Endodermal cell (in vitro differentiated cells): ENCODE results near the gene PPFIBP2. TPM values are rescaled to one million over a fixed set of nuclear protein-coding genes. Genes with fewer than 3 reads are reported as not detected.

Experiments used
- DNase-seq: peaks from one replicate; pipeline ENCODE4 v3.0.0-alpha.2; 2017
- H3K27ac ChIP-seq: 2 replicates; pipeline ENCODE4 v1.5.1; 2013; ENCODE audit warnings: mild to moderate bottlenecking, low read depth, low read length, moderate library complexity
- H3K27me3 ChIP-seq: 2 replicates; pipeline ENCODE4 v1.6.1; 2013; ENCODE audit warnings: mild to moderate bottlenecking, low read length, moderate library complexity; ENCODE audit not compliant: insufficient read depth, control insufficient read depth, poor library complexity, severe bottlenecking
- H3K36me3 ChIP-seq: 2 replicates; pipeline ENCODE4 v1.7.0; 2013; ENCODE audit warnings: mild to moderate bottlenecking, low read length, moderate library complexity; ENCODE audit not compliant: control insufficient read depth, insufficient read depth
- H3K4me1 ChIP-seq: one replicate; pipeline ENCODE4 v1.7.0; 2013; ENCODE audit warnings: low read length; ENCODE audit not compliant: control insufficient read depth, insufficient read depth
- H3K4me3 ChIP-seq: 2 replicates; pipeline ENCODE4 v1.5.1; 2013; ENCODE audit warnings: mild to moderate bottlenecking, low read length, moderate library complexity
- H3K9ac ChIP-seq: 2 replicates; pipeline ENCODE4 v1.6.1; 2013; ENCODE audit warnings: mild to moderate bottlenecking, low read length, moderate library complexity; ENCODE audit not compliant: poor library complexity, severe bottlenecking; ENCODE audit errors: extremely low read depth
- H3K9me3 ChIP-seq: 2 replicates; pipeline ENCODE4 v1.6.1; 2013; ENCODE audit warnings: mild to moderate bottlenecking, low read length, moderate library complexity; ENCODE audit not compliant: control insufficient read depth
- H3K27ac Mint-ChIP-seq: 2 replicates; pipeline ENCODE4 v1.8.0; 2020; ENCODE audit warnings: mixed read lengths
- H3K27me3 Mint-ChIP-seq: 2 replicates; pipeline ENCODE4 v1.8.0; 2021; ENCODE audit warnings: mild to moderate bottlenecking, mixed read lengths; ENCODE audit not compliant: insufficient read depth
- H3K36me3 Mint-ChIP-seq: 2 replicates; pipeline ENCODE4 v1.8.0; 2020; ENCODE audit warnings: low read depth, mixed read lengths
- H3K4me1 Mint-ChIP-seq: 2 replicates; pipeline ENCODE4 v1.8.0; 2020; ENCODE audit warnings: mixed read lengths
- H3K4me3 Mint-ChIP-seq: 2 replicates; pipeline ENCODE4 v1.8.0; 2020; ENCODE audit warnings: mild to moderate bottlenecking, moderate library complexity, mixed read lengths
- H3K9me3 Mint-ChIP-seq: 2 replicates; pipeline ENCODE4 v1.8.0; 2020; ENCODE audit warnings: mild to moderate bottlenecking, mixed read lengths
- WGBS, 2 experiments: methylation state at CpG; one replicate each; pipeline versions ENCODE4 v1.1.5 to v1.1.7; 2013; ENCODE audit warnings: missing lambda C conversion rate in 2 of 2, mixed read lengths in 1 of 2; ENCODE audit not compliant: insufficient coverage in 1 of 2, insufficient read length in 1 of 2; 5-methylcytosine and 5-hydroxymethylcytosine counted together
- total RNA-seq, 2 donors: library from RNA; stranded (reverse); fragmentation: NEBNext Ultra II Directional in 1 of 2; extraction: Animal tissue kit (Norgen Biotek cat#: 25700) in 1 of 2; gene quantifications; 2 replicates in 1 of 2; 3 replicates in 1 of 2; pipeline ENCODE4 v1.2.1, GENCODE V29; 2021
- TF ChIP-seq, protein P1 (sequence below): fragments of 200-600 bp; sonication (generic); conservative IDR thresholded peaks from 2 replicates; pipeline ENCODE4 v1.5.0; 2021; ENCODE audit warnings: antibody characterized with exemption, mild to moderate bottlenecking

The PPFIBP2 gene
- total RNA-seq, 2 donors from 2014 or later, result 149 to 195 TPM

DNA sequence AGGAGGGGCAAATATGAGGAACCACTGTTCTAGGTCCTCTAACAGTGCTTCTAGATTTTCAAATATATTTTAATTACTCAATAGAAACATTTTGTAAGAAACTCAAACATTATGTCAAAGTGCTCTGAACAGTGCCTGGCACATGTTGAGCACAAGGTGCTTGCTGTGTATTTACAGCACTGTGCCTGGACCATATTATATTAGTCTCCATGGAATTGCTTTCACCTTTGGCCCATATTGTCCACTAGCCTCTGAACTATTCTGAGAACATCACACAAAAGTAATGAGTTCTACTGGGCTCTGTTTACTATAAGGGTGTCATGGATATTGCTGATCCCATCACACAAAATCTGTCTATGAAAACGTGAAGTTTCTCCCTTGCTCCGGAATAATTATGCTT is 76.7 kb downstream of the PPFIBP2 start:
- H3K4me3 ChIP-seq, result no peak overlapping the region
- H3K27ac Mint-ChIP-seq, result no peak overlapping the region
- TF ChIP-seq, protein P1, sequence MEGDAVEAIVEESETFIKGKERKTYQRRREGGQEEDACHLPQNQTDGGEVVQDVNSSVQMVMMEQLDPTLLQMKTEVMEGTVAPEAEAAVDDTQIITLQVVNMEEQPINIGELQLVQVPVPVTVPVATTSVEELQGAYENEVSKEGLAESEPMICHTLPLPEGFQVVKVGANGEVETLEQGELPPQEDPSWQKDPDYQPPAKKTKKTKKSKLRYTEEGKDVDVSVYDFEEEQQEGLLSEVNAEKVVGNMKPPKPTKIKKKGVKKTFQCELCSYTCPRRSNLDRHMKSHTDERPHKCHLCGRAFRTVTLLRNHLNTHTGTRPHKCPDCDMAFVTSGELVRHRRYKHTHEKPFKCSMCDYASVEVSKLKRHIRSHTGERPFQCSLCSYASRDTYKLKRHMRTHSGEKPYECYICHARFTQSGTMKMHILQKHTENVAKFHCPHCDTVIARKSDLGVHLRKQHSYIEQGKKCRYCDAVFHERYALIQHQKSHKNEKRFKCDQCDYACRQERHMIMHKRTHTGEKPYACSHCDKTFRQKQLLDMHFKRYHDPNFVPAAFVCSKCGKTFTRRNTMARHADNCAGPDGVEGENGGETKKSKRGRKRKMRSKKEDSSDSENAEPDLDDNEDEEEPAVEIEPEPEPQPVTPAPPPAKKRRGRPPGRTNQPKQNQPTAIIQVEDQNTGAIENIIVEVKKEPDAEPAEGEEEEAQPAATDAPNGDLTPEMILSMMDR, result no peak
- no peak overlapping the region for H3K27ac ChIP-seq
- H3K36me3 ChIP-seq, result peaks cover 12% of the 10 kb centered on the region
- H3K9ac ChIP-seq, result no peak overlapping the region
- H3K9me3 ChIP-seq, result no peaks in the 10 kb centered on the region
- peaks cover 2% of the 10 kb centered on the region for H3K4me1 ChIP-seq
- H3K9me3 Mint-ChIP-seq, result no peaks in the 10 kb centered on the region
- H3K36me3 Mint-ChIP-seq, result peaks cover 7% of the 10 kb centered on the region
- no peaks in the 10 kb centered on the region for H3K27me3 Mint-ChIP-seq
- no peaks in the 10 kb centered on the region for H3K27me3 ChIP-seq
- DNase-seq, result no peak
- H3K4me1 Mint-ChIP-seq, result peaks cover 14% of the 10 kb centered on the region
- no peak overlapping the region for H3K4me3 Mint-ChIP-seq
- WGBS, 2 experiments, result 91 to 94% methylated on average over 2 of the region's 2 CpGs

DNA sequence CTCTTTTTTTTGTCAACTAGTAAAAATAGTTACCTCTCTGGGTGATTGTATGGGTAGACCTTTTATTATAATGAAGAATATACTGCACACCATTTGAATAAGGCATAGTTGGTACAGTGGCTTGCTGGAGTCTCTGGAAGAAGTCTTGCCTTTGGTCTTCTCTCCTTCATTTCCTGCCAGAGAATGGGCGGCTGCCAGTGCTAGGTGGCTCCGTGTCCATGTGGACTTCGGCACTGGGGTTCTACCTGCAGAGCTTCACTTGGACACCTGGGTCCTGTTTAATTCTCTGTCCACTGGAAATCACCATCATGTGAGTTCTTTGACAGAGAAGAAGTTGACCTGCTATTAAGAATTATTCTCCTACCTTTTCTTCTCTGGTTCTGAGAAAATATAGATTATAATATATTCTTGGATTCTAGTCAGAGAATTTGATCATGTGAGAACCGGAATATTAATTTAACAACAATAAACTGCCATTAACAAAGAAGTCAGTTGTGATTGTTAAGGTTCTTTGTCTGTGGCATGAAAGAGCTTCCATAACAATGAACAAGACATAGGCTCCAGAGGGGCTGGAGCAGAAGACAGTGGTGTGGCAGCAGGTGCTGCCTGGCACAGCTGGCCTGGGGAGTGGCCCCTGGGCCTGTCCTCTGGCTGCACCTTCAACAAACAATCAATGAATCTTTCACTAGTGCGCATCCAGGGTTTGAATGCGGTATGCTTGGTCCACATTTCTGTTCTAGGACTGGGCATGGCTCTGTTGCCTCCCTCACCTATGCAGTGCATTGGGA is 77.5 kb downstream of the PPFIBP2 start:
- no peak overlapping the region for H3K4me3 Mint-ChIP-seq
- peaks cover 22% of the 10 kb centered on the region for H3K4me1 Mint-ChIP-seq
- Histone ChIP-seq H3K27me3 (no peaks in the 10 kb centered on the region), H3K9ac (no peak overlapping the region), H3K27ac (no peak overlapping the region), H3K36me3 (peaks cover 12% of the 10 kb centered on the region), H3K4me3 (no peak overlapping the region), H3K4me1 (peaks cover 5% of the 10 kb centered on the region), H3K9me3 (no peaks in the 10 kb centered on the region)
- TF ChIP-seq, protein P1, result no peak
- no peak for DNase-seq
- WGBS, 2 experiments, result 94 to 99% methylated on average over 3 to 6 of the region's 6 CpGs
- no peak overlapping the region for H3K27ac Mint-ChIP-seq
- H3K9me3 Mint-ChIP-seq, result no peaks in the 10 kb centered on the region
- H3K36me3 Mint-ChIP-seq, result peaks cover 7% of the 10 kb centered on the region
- H3K27me3 Mint-ChIP-seq, result no peaks in the 10 kb centered on the region

GRCh38 chr11:7591987-7592386 is 78.2 kb downstream of the PPFIBP2 start:
- H3K4me1 Mint-ChIP-seq, result peaks cover 25% of the 10 kb centered on the region
- 100% methylated on average over 1 of the region's 1 CpG for WGBS, 2 experiments
- no peak overlapping the region for H3K27ac Mint-ChIP-seq
- H3K36me3 Mint-ChIP-seq, result peaks cover 7% of the 10 kb centered on the region
- TF ChIP-seq, protein P1, result no peak
- Histone ChIP-seq H3K9me3 (no peaks in the 10 kb centered on the region), H3K27me3 (no peaks in the 10 kb centered on the region), H3K9ac (no peak overlapping the region), H3K4me1 (peaks cover 5% of the 10 kb centered on the region), H3K36me3 (peaks cover 6% of the 10 kb centered on the region), H3K27ac (no peak overlapping the region), H3K4me3 (no peak overlapping the region)
- no peaks in the 10 kb centered on the region for H3K9me3 Mint-ChIP-seq
- H3K4me3 Mint-ChIP-seq, result no peak overlapping the region
- H3K27me3 Mint-ChIP-seq, result no peaks in the 10 kb centered on the region
- DNase-seq, result no peak
